K562 (cell line): ENCODE measurements around the gene ZNF69. TPM values are rescaled to one million over a fixed set of nuclear protein-coding genes. Genes with fewer than 3 reads are reported as not detected.

ENCODE experiments used
- TEAD1 ChIP-seq, 2 experiments: fragments of 450-650 bp in 1 of 2; sonication (generic) in 1 of 2; formaldehyde crosslinking; IDR thresholded peaks; 2 replicates each; pipeline versions ENCODE4 v1.4.0 to v1.8.0; 2020 to 2022; ENCODE audit warnings: mild to moderate bottlenecking in 2 of 2, missing genetic modification reagents in 1 of 2
- ZNF12 ChIP-seq: sonication (generic); formaldehyde crosslinking; IDR thresholded peaks from 2 replicates; pipeline ENCODE4 v1.4.0; 2020; ENCODE audit warnings: mild to moderate bottlenecking, missing genetic modification reagents
- polyA plus RNA-seq, 8 experiments: library from polyadenylated mRNA; depleted of rRNA in 4 of 8; stranded (reverse) in 5 of 8; unstranded in 3 of 8; fragments of >200 nt; fragmentation: Nextera tagmentation in 2 of 8; fragmentation: Illumina TruSeq in 1 of 8; extraction: Ambion mirVana in 2 of 8; extraction: Trizol in 1 of 8; gene quantifications; 2 replicates each; pipeline versions ENCODE4 v1.2.1 to v1.2.3, GENCODE V29; 2011 to 2014; ENCODE audit warnings: inconsistent platforms in 1 of 8, missing spikeins in 1 of 8
- total RNA-seq, 7 experiments: library from RNA; depleted of rRNA in 6 of 7; stranded (reverse); fragments of >200 nt in 6 of 7; fragmentation: Illumina TruSeq in 2 of 7; extraction: Trizol in 2 of 7; gene quantifications; 2 replicates each; pipeline versions ENCODE4 v1.2.1 to v1.2.3, GENCODE V29; 2011 to 2021; ENCODE audit warnings: low replicate concordance in 1 of 7
- TF ChIP-seq, protein P1 (sequence below), 2 experiments: fragments of 450-650 bp in 1 of 2; sonication (generic) in 1 of 2; formaldehyde crosslinking in 1 of 2; IDR thresholded peaks; 2 replicates each; pipeline versions ENCODE4 v1.7.1 to v1.9.0; 2016 to 2022; ENCODE audit warnings: inconsistent platforms in 1 of 2, mild to moderate bottlenecking in 1 of 2, missing genetic modification reagents in 1 of 2

ZNF69 gene
- total and polyA plus RNA-seq, 9 of the 15 experiments (the other 6 are each of a cell fraction or from before 2014, with no cell fraction given): 2.3 to 5.4 (median 3.6) TPM

GRCh38 chr19:11931051-11931450 is 43.5 kb downstream of the ZNF69 start (continued):
- TF ChIP-seq, protein P1, sequence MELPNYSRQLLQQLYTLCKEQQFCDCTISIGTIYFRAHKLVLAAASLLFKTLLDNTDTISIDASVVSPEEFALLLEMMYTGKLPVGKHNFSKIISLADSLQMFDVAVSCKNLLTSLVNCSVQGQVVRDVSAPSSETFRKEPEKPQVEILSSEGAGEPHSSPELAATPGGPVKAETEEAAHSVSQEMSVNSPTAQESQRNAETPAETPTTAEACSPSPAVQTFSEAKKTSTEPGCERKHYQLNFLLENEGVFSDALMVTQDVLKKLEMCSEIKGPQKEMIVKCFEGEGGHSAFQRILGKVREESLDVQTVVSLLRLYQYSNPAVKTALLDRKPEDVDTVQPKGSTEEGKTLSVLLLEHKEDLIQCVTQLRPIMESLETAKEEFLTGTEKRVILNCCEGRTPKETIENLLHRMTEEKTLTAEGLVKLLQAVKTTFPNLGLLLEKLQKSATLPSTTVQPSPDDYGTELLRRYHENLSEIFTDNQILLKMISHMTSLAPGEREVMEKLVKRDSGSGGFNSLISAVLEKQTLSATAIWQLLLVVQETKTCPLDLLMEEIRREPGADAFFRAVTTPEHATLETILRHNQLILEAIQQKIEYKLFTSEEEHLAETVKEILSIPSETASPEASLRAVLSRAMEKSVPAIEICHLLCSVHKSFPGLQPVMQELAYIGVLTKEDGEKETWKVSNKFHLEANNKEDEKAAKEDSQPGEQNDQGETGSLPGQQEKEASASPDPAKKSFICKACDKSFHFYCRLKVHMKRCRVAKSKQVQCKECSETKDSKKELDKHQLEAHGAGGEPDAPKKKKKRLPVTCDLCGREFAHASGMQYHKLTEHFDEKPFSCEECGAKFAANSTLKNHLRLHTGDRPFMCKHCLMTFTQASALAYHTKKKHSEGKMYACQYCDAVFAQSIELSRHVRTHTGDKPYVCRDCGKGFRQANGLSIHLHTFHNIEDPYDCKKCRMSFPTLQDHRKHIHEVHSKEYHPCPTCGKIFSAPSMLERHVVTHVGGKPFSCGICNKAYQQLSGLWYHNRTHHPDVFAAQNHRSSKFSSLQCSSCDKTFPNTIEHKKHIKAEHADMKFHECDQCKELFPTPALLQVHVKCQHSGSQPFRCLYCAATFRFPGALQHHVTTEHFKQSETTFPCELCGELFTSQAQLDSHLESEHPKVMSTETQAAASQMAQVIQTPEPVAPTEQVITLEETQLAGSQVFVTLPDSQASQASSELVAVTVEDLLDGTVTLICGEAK (IDR thresholded peaks at IDR 0.05): no peak
- TF ChIP-seq, protein P1 (CRISPR knock-in tag; IDR thresholded peaks at IDR 0.05): no peak
- TF ChIP-seq ZNF12 (CRISPR knock-in tag) (no peak), TEAD1 (CRISPR knock-in tag; IDR thresholded peaks at IDR 0.05) (no peak)
